GM23338 (cell line): Measurements from ENCODE around the gene NAMPT. TPM values are rescaled to one million over a fixed set of nuclear protein-coding genes. Genes with fewer than 3 reads are reported as not detected.

Experiments
- ATAC-seq: fragments of 200-7000 bp; cut with Tn5 transposase; 3 replicates; pipeline ENCODE4 v1.9.1; 2020
- DNase-seq: peaks from one replicate; pipeline ENCODE4 v3.0.0-alpha.2; 2015; ENCODE audit warnings: low spot score
- H2AFZ ChIP-seq: fragments of 200-600 bp; sonication (generic); 2 replicates; pipeline ENCODE4 v1.8.0; 2016; ENCODE audit warnings: antibody characterized with exemption, mild to moderate bottlenecking, moderate library complexity
- H3F3A ChIP-seq: fragments of 200-600 bp; sonication (generic); replicated peaks from 2 replicates; pipeline ENCODE4 v1.8.0; 2017; ENCODE audit warnings: antibody characterized with exemption, mixed run types, low read depth
- H3K27ac ChIP-seq: fragments of 200-600 bp; sonication (generic); 2 replicates; pipeline ENCODE4 v1.6.1; 2016; ENCODE audit warnings: low read depth
- H3K27me3 ChIP-seq: fragments of 200-600 bp; sonication (generic); 2 replicates; pipeline ENCODE4 v1.8.0; 2016; ENCODE audit warnings: mild to moderate bottlenecking, mixed run types, moderate library complexity; ENCODE audit not compliant: insufficient read depth
- H3K36me3 ChIP-seq: fragments of 200-600 bp; sonication (generic); 2 replicates; pipeline ENCODE4 v1.8.0; 2016; ENCODE audit warnings: mild to moderate bottlenecking; ENCODE audit not compliant: insufficient read depth
- H3K4me1 ChIP-seq: fragments of 200-600 bp; sonication (generic); 2 replicates; pipeline ENCODE4 v1.8.0; 2016; ENCODE audit warnings: mild to moderate bottlenecking, moderate library complexity; ENCODE audit not compliant: insufficient read depth
- H3K4me2 ChIP-seq: fragments of 200-600 bp; sonication (generic); 2 replicates; pipeline ENCODE4 v1.7.1; 2017; ENCODE audit warnings: mixed run types
- H3K4me3 ChIP-seq: fragments of 200-600 bp; sonication (generic); 2 replicates; pipeline ENCODE4 v1.6.1; 2016; ENCODE audit warnings: mixed run types
- H3K79me2 ChIP-seq: fragments of 200-600 bp; sonication (generic); replicated peaks from 2 replicates; pipeline ENCODE4 v1.8.0; 2017; ENCODE audit warnings: mild to moderate bottlenecking; ENCODE audit not compliant: insufficient read depth
- H3K9me2 ChIP-seq: fragments of 200-600 bp; sonication (generic); 2 replicates; pipeline ENCODE4 v1.8.0; 2017; ENCODE audit not compliant: insufficient read depth
- H4K20me1 ChIP-seq: fragments of 200-600 bp; sonication (generic); replicated peaks from 2 replicates; pipeline ENCODE4 v1.8.0; 2017; ENCODE audit warnings: mild to moderate bottlenecking; ENCODE audit not compliant: insufficient read depth
- H3K27ac Mint-ChIP-seq: 2 replicates; pipeline ENCODE4 v1.8.0; 2020; ENCODE audit warnings: inconsistent platforms, mild to moderate bottlenecking, moderate library complexity, mixed read lengths
- H3K27me3 Mint-ChIP-seq: 3 replicates; pipeline ENCODE4 v1.8.0; 2022; ENCODE audit warnings: low read depth, mild to moderate bottlenecking, moderate library complexity, mixed read lengths, inconsistent platforms; ENCODE audit not compliant: insufficient read depth, poor library complexity
- H3K36me3 Mint-ChIP-seq: 3 replicates; pipeline ENCODE4 v1.8.0; 2021; ENCODE audit warnings: low read depth, mild to moderate bottlenecking, inconsistent platforms, moderate library complexity, mixed read lengths
- H3K4me1 Mint-ChIP-seq: 3 replicates; pipeline ENCODE4 v1.8.0; 2020; ENCODE audit warnings: mild to moderate bottlenecking, inconsistent platforms, mixed read lengths
- H3K4me3 Mint-ChIP-seq: 3 replicates; pipeline ENCODE4 v1.8.0; 2021; ENCODE audit warnings: moderate library complexity, mild to moderate bottlenecking, inconsistent platforms, mixed read lengths
- H3K9me3 Mint-ChIP-seq: 3 replicates; pipeline ENCODE4 v1.8.0; 2020; ENCODE audit warnings: moderate library complexity, mild to moderate bottlenecking, inconsistent platforms, mixed read lengths
- CREB1 ChIP-seq: fragments of 250-450 bp; sonication (Bioruptor Pico); IDR thresholded peaks from 2 replicates; pipeline ENCODE4 v1.5.0; 2020; ENCODE audit warnings: low read depth, mild to moderate bottlenecking, moderate library complexity
- CTCF ChIP-seq, 2 experiments: fragments of 200-600 bp in 1 of 2; sonication (generic) in 1 of 2; conservative IDR thresholded peaks; 2 replicates each; pipeline versions ENCODE4 v1.5.1 to v1.6.1; 2016 to 2017; ENCODE audit warnings: antibody characterized with exemption in 2 of 2, low read depth in 2 of 2, mild to moderate bottlenecking in 2 of 2, moderate library complexity in 1 of 2
- ETS1 ChIP-seq: IDR thresholded peaks from 2 replicates; pipeline ENCODE4 v1.6.1; 2016; ENCODE audit warnings: antibody characterized with exemption
- EZH2 ChIP-seq: fragments of 200-600 bp; sonication (generic); IDR thresholded peaks from one replicate; pipeline ENCODE4 v1.8.0; 2017; ENCODE audit warnings: antibody characterized with exemption, mild to moderate bottlenecking, low read depth; ENCODE audit not compliant: unreplicated experiment
- EZH2phosphoT487 ChIP-seq: fragments of 200-600 bp; sonication (generic); IDR thresholded peaks from one replicate; pipeline ENCODE4 v1.8.1; 2018; ENCODE audit warnings: antibody characterized with exemption; ENCODE audit not compliant: unreplicated experiment
- JUNB ChIP-seq: IDR thresholded peaks from one replicate; pipeline ENCODE4 v1.6.1; 2016; ENCODE audit warnings: antibody characterized with exemption; ENCODE audit not compliant: unreplicated experiment
- NANOG ChIP-seq: IDR thresholded peaks from 2 replicates; pipeline ENCODE4 v1.6.1; 2016; ENCODE audit warnings: antibody characterized with exemption, borderline replicate concordance
- POLR2AphosphoS5 ChIP-seq: IDR thresholded peaks from 2 replicates; pipeline ENCODE4 v1.6.1; 2016; ENCODE audit warnings: antibody characterized with exemption, low read depth
- REST ChIP-seq: IDR thresholded peaks from one replicate; pipeline ENCODE4 v1.6.1; 2018; ENCODE audit warnings: antibody characterized with exemption; ENCODE audit not compliant: unreplicated experiment
- STAT1 ChIP-seq: IDR thresholded peaks from one replicate; pipeline ENCODE4 v1.6.1; 2016; ENCODE audit warnings: antibody characterized with exemption; ENCODE audit not compliant: unreplicated experiment
- ZNF114 ChIP-seq: fragments of 250-450 bp; sonication (Bioruptor Pico); IDR thresholded peaks from 2 replicates; pipeline ENCODE4 v1.5.0; 2020; ENCODE audit warnings: mild to moderate bottlenecking, moderate library complexity
- ZNF331 ChIP-seq: fragments of 250-450 bp; sonication (Bioruptor Pico); IDR thresholded peaks from 2 replicates; pipeline ENCODE4 v1.5.0; 2020; ENCODE audit warnings: low read depth, mild to moderate bottlenecking, moderate library complexity
- ZNF462 ChIP-seq: fragments of 250-450 bp; sonication (Bioruptor Pico); IDR thresholded peaks from 2 replicates; pipeline ENCODE4 v1.5.0; 2020; ENCODE audit warnings: mild to moderate bottlenecking, moderate library complexity
- polyA plus RNA-seq: library from polyadenylated mRNA; unstranded; fragments of >200 nt; fragmentation: Nextera tagmentation; extraction: Ambion mirVana; gene quantifications from 2 replicates; pipeline ENCODE4 v1.2.1, GENCODE V29; 2016
- total RNA-seq: library from RNA; depleted of rRNA; stranded (reverse); fragments of >200 nt; shearing (Covaris generic); gene quantifications from 2 replicates; pipeline ENCODE4 v1.2.3, GENCODE V29; 2014

NAMPT gene
- total and polyA plus RNA-seq, 2 experiments from 2014 or later = 37.9 to 73.9 TPM

- no peaks in the 10 kb centered on the region for H3K4me1 Mint-ChIP-seq
- H3K4me2 ChIP-seq = no peak overlapping the region
Observed at GRCh38 chr7:106313966-106314365, 29.2 kb upstream of the NAMPT start.

More at GRCh38 chr7:106313966-106314365, 29.2 kb upstream of the NAMPT start:
- Mint-ChIP-seq H3K4me3 (no peak overlapping the region), H3K27me3 (peaks cover 2% of the 10 kb centered on the region), H3K9me3 (peaks cover 16% of the 10 kb centered on the region), H3K36me3 (no peaks in the 10 kb centered on the region; the same call in 2 of the 3 replicates), H3K27ac (no peak overlapping the region)
- Histone ChIP-seq H3K79me2 (no peaks in the 10 kb centered on the region), H4K20me1 (no peaks in the 10 kb centered on the region), H3K36me3 (no peaks in the 10 kb centered on the region), H3K9me2 (peaks cover 8% of the 10 kb centered on the region), H3K27me3 (no peaks in the 10 kb centered on the region), H3K4me1 (no peaks in the 10 kb centered on the region), H3K27ac (no peak overlapping the region), H3K4me3 (no peak overlapping the region), H2AFZ (no peak overlapping the region), H3F3A (no peaks in the 10 kb centered on the region)
- no peak for DNase-seq
- ATAC-seq = no peak
- TF ChIP-seq EZH2phosphoT487 (no peak), JUNB (no peak), NANOG (no peak), CTCF (conservative IDR thresholded peaks at IDR 0.05; ENCODE audit: low read depth in 2 of 2) (no peak), ZNF114 (CRISPR knock-in tag) (no peak), CREB1 (CRISPR knock-in tag) (no peak), ZNF331 (CRISPR knock-in tag) (no peak), EZH2 (no peak), STAT1 (no peak), POLR2AphosphoS5 (no peak), REST (no peak), ETS1 (no peak), ZNF462 (CRISPR knock-in tag) (no peak)
